Hematopoietic multipotent progenitor cell treated with erythropoietin and hydrocortisone succinate and interleukin-3 and kit ligand, for 4 days (in vitro differentiated cells): ENCODE results near the gene TTYH3.
A peak's percentile ranks its signal among the peaks of the same experiment; 100 is the strongest.

ENCODE experiments used
- DNase-seq: peaks from one replicate; pipeline ENCODE4 v3.0.0-alpha.2; 2015

The TTYH3 gene

GRCh38 chr7:2711895-2712675, 80.3 kb downstream of the TTYH3 start:
- no peak for DNase-seq

GRCh38 chr7:2713370-2713769, 81.6 kb downstream of the TTYH3 start:
- DNase-seq = peak; percentile 74

- no peak for DNase-seq
These were observed 82.2 kb downstream of the TTYH3 start for GRCh38 chr7:2713978-2714377.
